Suprapubic skin (tissue), 4 donors: ENCODE measurements around the gene SH2D2A. TPM values are rescaled to one million over a fixed set of nuclear protein-coding genes. Genes with fewer than 3 reads are reported as not detected.
"Not testable (repeated sequence)": the region's sequence is repeated elsewhere in the genome, so short reads cannot be mapped to it uniquely, and the experiment has no call there.

Source experiments
- DNase-seq, 2 donors: peaks; one replicate each; pipeline ENCODE4 v3.0.0-alpha.2; 2019; ENCODE audit warnings: low spot score in 2 of 2
- H3K27ac ChIP-seq: fragments of 200-600 bp; sonication (generic); one replicate; pipeline ENCODE4 v1.5.1; 2019
- H3K27me3 ChIP-seq: fragments of 200-600 bp; sonication (generic); one replicate; pipeline ENCODE4 v1.5.1; 2019
- H3K36me3 ChIP-seq: fragments of 200-600 bp; sonication (generic); one replicate; pipeline ENCODE4 v1.5.1; 2019
- H3K4me1 ChIP-seq: fragments of 200-600 bp; sonication (generic); one replicate; pipeline ENCODE4 v1.5.1; 2019
- H3K4me3 ChIP-seq: fragments of 200-600 bp; sonication (generic); one replicate; pipeline ENCODE4 v1.5.1; 2019; ENCODE audit warnings: mild to moderate bottlenecking
- H3K9me3 ChIP-seq: fragments of 200-600 bp; sonication (generic); one replicate; pipeline ENCODE4 v1.5.1; 2019
- CTCF ChIP-seq, 2 donors: fragments of 200-600 bp in 1 of 2; fragments of 450-650 bp in 1 of 2; sonication (generic) in 1 of 2; IDR thresholded peaks; one replicate each; pipeline ENCODE4 v1.5.1; 2016 to 2019; ENCODE audit warnings: antibody characterized with exemption in 2 of 2, mild to moderate bottlenecking in 1 of 2, moderate library complexity in 1 of 2
- EP300 ChIP-seq: sonication (generic); formaldehyde crosslinking; IDR thresholded peaks from one replicate; pipeline ENCODE4 v1.6.1; 2017; ENCODE audit warnings: antibody characterized with exemption
- POLR2A ChIP-seq, 2 donors: fragments of 450-650 bp; IDR thresholded peaks; one replicate each; pipeline ENCODE4 v1.6.1; 2017; ENCODE audit warnings: antibody characterized with exemption in 2 of 2, mild to moderate bottlenecking in 2 of 2, moderate library complexity in 2 of 2
- POLR2AphosphoS5 ChIP-seq, 3 donors: sonication (generic); formaldehyde crosslinking; IDR thresholded peaks; one replicate each; pipeline ENCODE4 v1.6.1; 2017; ENCODE audit warnings: antibody characterized with exemption in 3 of 3
- WGBS: methylation state at CpG from one replicate; pipeline ENCODE4 v1.1.5; 2018; 5-methylcytosine and 5-hydroxymethylcytosine counted together
- total RNA-seq, 4 donors: library from RNA; depleted of rRNA; stranded (reverse); fragments of >200 nt; gene quantifications; one replicate each; pipeline ENCODE4 v1.1.0, GENCODE V29; 2016

SH2D2A gene
- total RNA-seq, 4 donors from 2014 or later: 0.29 to 0.48 TPM; not detected in 2

- TF ChIP-seq EP300: no peak
- no peak for TF ChIP-seq POLR2A (IDR thresholded peaks at IDR 0.05)
- TF ChIP-seq POLR2AphosphoS5 (IDR thresholded peaks at IDR 0.05): no peak
- TF ChIP-seq CTCF (IDR thresholded peaks at IDR 0.05): no peak
- peaks cover 3% of the 10 kb centered on the region for H3K4me1 ChIP-seq
- WGBS: 66% methylated on average over 4 of the region's 4 CpGs
- no peak for DNase-seq
- H3K4me3 ChIP-seq: no peak overlapping the region
- H3K36me3 ChIP-seq: no peaks in the 10 kb centered on the region
- H3K27me3 ChIP-seq: no peaks in the 10 kb centered on the region
- no peaks in the 10 kb centered on the region for H3K9me3 ChIP-seq
- H3K27ac ChIP-seq: no peak overlapping the region
Observed at GRCh38 chr1:156760796-156761104, 55.9 kb downstream of the SH2D2A start.

- no peaks in the 10 kb centered on the region for H3K36me3 ChIP-seq
- H3K27ac ChIP-seq: no peak overlapping the region
- H3K9me3 ChIP-seq: no peaks in the 10 kb centered on the region
- 64% methylated on average over 6 of the region's 6 CpGs for WGBS
- no peak for DNase-seq
- no peaks in the 10 kb centered on the region for H3K27me3 ChIP-seq
- TF ChIP-seq CTCF (IDR thresholded peaks at IDR 0.05) (no peak), EP300 (no peak), POLR2AphosphoS5 (IDR thresholded peaks at IDR 0.05) (no peak), POLR2A (IDR thresholded peaks at IDR 0.05) (no peak)
- H3K4me1 ChIP-seq: no peaks in the 10 kb centered on the region
- no peak overlapping the region for H3K4me3 ChIP-seq
Observed at GRCh38 chr1:156760092-156760795, 56.4 kb downstream of the SH2D2A start.

- not testable (repeated sequence) for H3K27ac ChIP-seq, H3K36me3 ChIP-seq, H3K27me3 ChIP-seq, H3K9me3 ChIP-seq, DNase-seq, H3K4me3 ChIP-seq
- H3K4me1 ChIP-seq: peaks cover 13% of the 10 kb centered on the region
- WGBS: 88% methylated on average over 10 of the region's 10 CpGs
Observed at GRCh38 chr1:156757572-156758253, 58.9 kb downstream of the SH2D2A start.

- Histone ChIP-seq H3K9me3 (no peaks in the 10 kb centered on the region), H3K27me3 (no peaks in the 10 kb centered on the region), H3K4me1 (peaks cover 19% of the 10 kb centered on the region), H3K27ac (no peak overlapping the region), H3K4me3 (no peak overlapping the region), H3K36me3 (no peaks in the 10 kb centered on the region)
- no peak for DNase-seq
- TF ChIP-seq CTCF (IDR thresholded peaks at IDR 0.05) (no peak), EP300 (no peak), POLR2A (IDR thresholded peaks at IDR 0.05) (no peak), POLR2AphosphoS5 (IDR thresholded peaks at IDR 0.05) (no peak)
- 81% methylated on average over 1 of the region's 1 CpG for WGBS
Observed at GRCh38 chr1:156756355-156756754, 60.3 kb downstream of the SH2D2A start.

Other genes with a start within 250 kb of the SH2D2A start
- gene IQGAP3, start 244.3 kb downstream of the SH2D2A start, total RNA-seq: 1 to 10 TPM; 2.2 to 5.7 (median 4.5) TPM
- not detected for gene TTC24, start 237.1 kb downstream of the SH2D2A start, total RNA-seq
- 10 to 100 TPM; 42.7 to 80.8 (median 63.3) TPM for gene NAXE, start 225.1 kb downstream of the SH2D2A start, total RNA-seq
- 10 to 100 TPM; 15.9 to 25.1 (median 20.5) TPM for gene GPATCH4, start 215.4 kb downstream of the SH2D2A start, total RNA-seq
- 1 to 10 TPM in 2 of 4 donors, not detected in 2; 1.0 to 2.9 TPM for gene HAPLN2, start 197.4 kb downstream of the SH2D2A start, total RNA-seq
- gene BCAN, start 174.7 kb downstream of the SH2D2A start, total RNA-seq: 10 to 100 TPM; 17.8 to 41.2 (median 29.4) TPM
- 1 to 10 TPM; 1.9 to 7.4 (median 4.8) TPM for gene NES, start 139.4 kb downstream of the SH2D2A start, total RNA-seq
- 10 to 100 TPM; 38.4 to 98.0 (median 68.2) TPM for gene CRABP2, start 111.3 kb downstream of the SH2D2A start, total RNA-seq
- gene METTL25B, start 88.4 kb downstream of the SH2D2A start, total RNA-seq: 10 to 100 TPM; 20.7 to 40.3 (median 34.2) TPM
- gene ISG20L2, start 88.1 kb downstream of the SH2D2A start, total RNA-seq: 10 to 100 TPM; 33.8 to 59.6 (median 38.9) TPM
- 10 to 100 TPM; 33.6 to 66.6 (median 55.0) TPM for gene MRPL24, start 75.8 kb downstream of the SH2D2A start, total RNA-seq
- 100 to 1,000 TPM; 178 to 250 (median 210) TPM for gene HDGF, start 65.2 kb downstream of the SH2D2A start, total RNA-seq
- gene PRCC, start 49.3 kb downstream of the SH2D2A start, total RNA-seq: 10 to 100 TPM; 39.1 to 50.1 (median 43.3) TPM
- not detected for gene INSRR, start 42.3 kb upstream of the SH2D2A start, total RNA-seq
- gene NTRK1, start 44.0 kb upstream of the SH2D2A start, total RNA-seq: under 1 TPM in 1 of 4 donors, not detected in 3; 0.32 TPM
- 1 to 10 TPM; 2.4 to 5.7 (median 3.8) TPM for gene PEAR1, start 76.9 kb upstream of the SH2D2A start, total RNA-seq
- not detected for gene LRRC71, start 103.8 kb upstream of the SH2D2A start, total RNA-seq
- gene ARHGEF11, start 228.9 kb upstream of the SH2D2A start, total RNA-seq: 10 to 100 TPM; 30.7 to 46.1 (median 40.3) TPM